ENCODE measurements around the gene GNAQ. TPM values are rescaled to one million over a fixed set of nuclear protein-coding genes. Genes with fewer than 3 reads are reported as not detected.

GNAQ gene
- total RNA-seq, 1 experiment from 2014 or later: 48.6 TPM

DNA sequence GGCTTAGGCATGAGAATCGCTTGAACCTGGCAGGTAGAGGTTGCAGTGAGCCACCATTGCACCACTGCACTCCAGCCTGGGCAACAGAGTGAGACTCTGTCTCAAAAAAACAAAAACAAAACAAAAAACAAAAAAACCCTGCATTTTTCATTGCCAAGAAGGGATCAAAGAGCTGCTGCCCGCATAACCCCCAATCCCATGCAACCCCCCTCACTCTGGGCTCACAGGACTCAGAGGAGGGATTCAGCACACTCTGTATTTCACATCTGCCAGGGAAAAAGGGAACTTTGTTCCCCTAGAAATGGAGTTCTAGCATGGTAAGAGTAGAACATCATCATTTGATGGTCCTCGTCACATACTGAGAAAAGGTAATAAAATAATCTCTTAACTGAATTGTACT is 229.5 kb downstream of the GNAQ start:
- H3K9me3 Mint-ChIP-seq: no peaks in the 10 kb centered on the region

More for the DNA sequence above, 229.5 kb downstream of the GNAQ start:
- Histone ChIP-seq H2AFZ (ENCODE audit: low read length) (no peak overlapping the region), H2AK5ac (ENCODE audit: insufficient read length, low read length) (no peak overlapping the region), H3K56ac (ENCODE audit: insufficient read length, low read depth, low read length) (no peak overlapping the region), H4K91ac (ENCODE audit: insufficient read length, low read depth, low read length) (no peak overlapping the region), H4K5ac (ENCODE audit: insufficient read length, low read depth, low read length) (no peak overlapping the region), H3K9me3 (ENCODE audit: control insufficient read depth, low read depth, low read length) (no peaks in the 10 kb centered on the region), H3K4ac (ENCODE audit: low read depth, low read length) (no peak overlapping the region), H3K9ac (ENCODE audit: extremely low read depth, insufficient read length, low read length) (no peak overlapping the region), H3K79me2 (ENCODE audit: insufficient read depth, low read length) (no peaks in the 10 kb centered on the region), H3K23ac (ENCODE audit: insufficient read length, low read depth, low read length) (no peak overlapping the region), H4K20me1 (ENCODE audit: control insufficient read depth, insufficient read depth, insufficient read length) (no peaks in the 10 kb centered on the region), H3K4me2 (ENCODE audit: insufficient read depth, insufficient read length, low read length) (no peak overlapping the region), H4K8ac (replicated peaks; ENCODE audit: insufficient read length, low read depth, low read length) (no peak overlapping the region), H3K27me3 (ENCODE audit: insufficient read depth, low read length) (no peaks in the 10 kb centered on the region), H2BK120ac (ENCODE audit: low read depth, low read length, poor library complexity, severe bottlenecking) (no peak overlapping the region), H2BK5ac (ENCODE audit: insufficient read length, low read length) (no peak overlapping the region), H3T11ph (ENCODE audit: low read length) (no peak overlapping the region), H3K23me2 (ENCODE audit: insufficient read length, low read depth, low read length, poor library complexity, severe bottlenecking) (no peaks in the 10 kb centered on the region), H2BK15ac (ENCODE audit: low read depth, low read length) (no peak overlapping the region), H3K79me1 (ENCODE audit: insufficient read depth, low read depth, low read length, poor library complexity, severe bottlenecking) (peaks cover 2% of the 10 kb centered on the region), H3K18ac (ENCODE audit: insufficient read length, low read depth, low read length) (no peak overlapping the region), H3K27ac (ENCODE audit: insufficient read length, low read depth, low read length) (no peak overlapping the region), H2BK12ac (ENCODE audit: insufficient read length, low read depth, low read length) (no peak overlapping the region), H3K14ac (ENCODE audit: insufficient read depth, low read length) (no peak overlapping the region), H3K4me1 (ENCODE audit: insufficient read depth, low read length) (no peaks in the 10 kb centered on the region), H2BK20ac (ENCODE audit: low read depth, low read length, poor library complexity, severe bottlenecking) (no peak overlapping the region)
- H3K27ac Mint-ChIP-seq: peak overlapping the region in 1 of 3 experiments; percentile 81; a peak in 1 of 7 replicates
- H3K4me3 Mint-ChIP-seq: no peak overlapping the region
- no peaks in the 10 kb centered on the region for H3K27me3 Mint-ChIP-seq (ENCODE audit: low read depth)
- DNase-seq: no peak
- no CpG with 5 or more reads among the region's 3 CpGs for WGBS (ENCODE audit: extremely low coverage, insufficient read length, low lambda C conversion rate)
- TF ChIP-seq, protein P1, sequence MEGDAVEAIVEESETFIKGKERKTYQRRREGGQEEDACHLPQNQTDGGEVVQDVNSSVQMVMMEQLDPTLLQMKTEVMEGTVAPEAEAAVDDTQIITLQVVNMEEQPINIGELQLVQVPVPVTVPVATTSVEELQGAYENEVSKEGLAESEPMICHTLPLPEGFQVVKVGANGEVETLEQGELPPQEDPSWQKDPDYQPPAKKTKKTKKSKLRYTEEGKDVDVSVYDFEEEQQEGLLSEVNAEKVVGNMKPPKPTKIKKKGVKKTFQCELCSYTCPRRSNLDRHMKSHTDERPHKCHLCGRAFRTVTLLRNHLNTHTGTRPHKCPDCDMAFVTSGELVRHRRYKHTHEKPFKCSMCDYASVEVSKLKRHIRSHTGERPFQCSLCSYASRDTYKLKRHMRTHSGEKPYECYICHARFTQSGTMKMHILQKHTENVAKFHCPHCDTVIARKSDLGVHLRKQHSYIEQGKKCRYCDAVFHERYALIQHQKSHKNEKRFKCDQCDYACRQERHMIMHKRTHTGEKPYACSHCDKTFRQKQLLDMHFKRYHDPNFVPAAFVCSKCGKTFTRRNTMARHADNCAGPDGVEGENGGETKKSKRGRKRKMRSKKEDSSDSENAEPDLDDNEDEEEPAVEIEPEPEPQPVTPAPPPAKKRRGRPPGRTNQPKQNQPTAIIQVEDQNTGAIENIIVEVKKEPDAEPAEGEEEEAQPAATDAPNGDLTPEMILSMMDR (conservative IDR thresholded peaks at IDR 0.05): no peak
- peaks cover 7 to 8% of the 10 kb centered on the region in 2 experiments for H3K4me1 Mint-ChIP-seq
- no peaks in the 10 kb centered on the region for H3K36me3 Mint-ChIP-seq (ENCODE audit: insufficient read depth in 1 of 3, low read depth in 3 of 3)
